Measurements from ENCODE around the gene RAD51B. TPM values are rescaled to one million over a fixed set of nuclear protein-coding genes. Genes with fewer than 3 reads are reported as not detected.

RAD51B gene
- total RNA-seq, 1 experiment from 2014 or later, result 14.2 TPM

- Mint-ChIP-seq H3K9me3 (peaks cover 6% of the 10 kb centered on the region; the same call in 1 of the 2 replicates), H3K4me1 (peaks cover 41% of the 10 kb centered on the region), H3K4me3 (no peak overlapping the region), H3K27ac (no peak overlapping the region), H3K27me3 (ENCODE audit: low read depth) (peaks cover 9% of the 10 kb centered on the region; the same call in 1 of the 2 replicates), H3K36me3 (no peaks in the 10 kb centered on the region)
- POLR2A ChIA-PET, result no interaction called here
- CTCF ChIA-PET, result interaction anchor here (0.6 to 1.1 kb wide), 4 partner anchors 11 to 460 kb away, joined by 3 to 5 read pairs (median 4); no protein-coding TSS in a partner anchor
- DNase-seq (ENCODE audit: low spot score) (no peak), ATAC-seq (no peak)
- no peak for TF ChIP-seq ZBTB21 (CRISPR knock-in tag; IDR thresholded peaks at IDR 0.05; ENCODE audit: borderline replicate concordance)
- no peak for TF ChIP-seq PRDM15 (CRISPR knock-in tag; IDR thresholded peaks at IDR 0.05)
- no peak for TF ChIP-seq HMGA2 (CRISPR knock-in tag; IDR thresholded peaks at IDR 0.05)
- no peak for TF ChIP-seq ATF1 (CRISPR knock-in tag; IDR thresholded peaks at IDR 0.05)
- no peak for TF ChIP-seq CDX4 (CRISPR knock-in tag; IDR thresholded peaks at IDR 0.05; ENCODE audit: borderline replicate concordance)
- TF ChIP-seq SOX15 (CRISPR knock-in tag; IDR thresholded peaks at IDR 0.05), result no peak
Observed at GRCh38 chr14:68374682-68375081, 555.1 kb downstream of the RAD51B start.

GRCh38 chr14:68375376-68375775, 555.8 kb downstream of the RAD51B start:
- H3K4me1 Mint-ChIP-seq, result peaks cover 41% of the 10 kb centered on the region
- CTCF ChIA-PET, result no interaction called here
- H3K36me3 Mint-ChIP-seq, result no peaks in the 10 kb centered on the region
- TF ChIP-seq ZNF416 (CRISPR knock-in tag; IDR thresholded peaks at IDR 0.05), result no peak
- no peak for TF ChIP-seq MYBL2 (CRISPR knock-in tag; IDR thresholded peaks at IDR 0.05)
- no peak for TF ChIP-seq ELF4 (CRISPR knock-in tag; IDR thresholded peaks at IDR 0.05; ENCODE audit: low read depth)
- no peak for TF ChIP-seq NR1H2 (CRISPR knock-in tag; IDR thresholded peaks at IDR 0.05)
- no peak for TF ChIP-seq TP53 (CRISPR knock-in tag; IDR thresholded peaks at IDR 0.05)
- no peak for TF ChIP-seq PRRX2 (CRISPR knock-in tag; IDR thresholded peaks at IDR 0.05)
- TF ChIP-seq NR2C2 (CRISPR knock-in tag; IDR thresholded peaks at IDR 0.05), result no peak
- no peak for TF ChIP-seq FOXP1 (CRISPR knock-in tag; IDR thresholded peaks at IDR 0.05; ENCODE audit: borderline replicate concordance)
- no peak for TF ChIP-seq ATF1 (CRISPR knock-in tag; IDR thresholded peaks at IDR 0.05)
- TF ChIP-seq RORB (CRISPR knock-in tag; IDR thresholded peaks at IDR 0.05), result no peak
- TF ChIP-seq PRDM15 (CRISPR knock-in tag; IDR thresholded peaks at IDR 0.05), result no peak
- TF ChIP-seq ZNF512 (CRISPR knock-in tag; IDR thresholded peaks at IDR 0.05; ENCODE audit: borderline replicate concordance), result no peak
- TF ChIP-seq JAZF1 (CRISPR knock-in tag; IDR thresholded peaks at IDR 0.05), result no peak
- TF ChIP-seq ZSCAN18 (CRISPR knock-in tag; IDR thresholded peaks at IDR 0.05), result no peak
- no peak for TF ChIP-seq SMAD3 (CRISPR knock-in tag; IDR thresholded peaks at IDR 0.05; ENCODE audit: borderline replicate concordance)
- DNase-seq (ENCODE audit: low spot score), result no peak
- no peak overlapping the region for H3K27ac Mint-ChIP-seq
- no peak for ATAC-seq
- no peak overlapping the region for H3K4me3 Mint-ChIP-seq
- peaks cover 6% of the 10 kb centered on the region; the same call in 1 of the 2 replicates for H3K9me3 Mint-ChIP-seq
- peaks cover 9% of the 10 kb centered on the region; the same call in 1 of the 2 replicates for H3K27me3 Mint-ChIP-seq (ENCODE audit: low read depth)
- POLR2A ChIA-PET, result no interaction called here
